MCF 10A (cell line): ENCODE data around the gene PSMA2. TPM values are rescaled to one million over a fixed set of nuclear protein-coding genes. Genes with fewer than 3 reads are reported as not detected.

ENCODE experiments used
- BruUV-seq: library from RNA; stranded (reverse); fragments of 400-500 nt; replicated peaks from 2 replicates; lab custom pipeline; 2021; lab: Mats Ljungman, UMichigan
- CTCF ChIA-PET: fragments of 300-600 bp; sonication (Branson Sonifier 250); formaldehyde crosslinking; extraction: SDS; loops from one replicate; lab custom pipeline; 2021; ENCODE audit warnings: antibody characterized with exemption, inconsistent platforms; lab: Yijun Ruan, JAX
- POLR2A ChIA-PET: fragments of 300-600, 350-650 bp; sonication (Branson Sonifier 250); formaldehyde crosslinking; extraction: SDS; loops from one replicate; lab custom pipeline; 2020; ENCODE audit warnings: antibody characterized with exemption, inconsistent platforms; lab: Yijun Ruan, JAX
- DNase-seq: peaks from one replicate; pipeline ENCODE4 v3.0.0-alpha.2; 2018; ENCODE audit not compliant: unreplicated experiment
- H3K27ac Mint-ChIP-seq: one replicate; pipeline ENCODE4 v1.8.0; 2022; ENCODE audit warnings: mild to moderate bottlenecking, low read depth, mixed read lengths; ENCODE audit not compliant: unreplicated experiment
- H3K27me3 Mint-ChIP-seq: one replicate; pipeline ENCODE4 v1.8.0; 2022; ENCODE audit warnings: mixed read lengths; ENCODE audit not compliant: insufficient read depth, unreplicated experiment
- H3K36me3 Mint-ChIP-seq: one replicate; pipeline ENCODE4 v1.8.0; 2022; ENCODE audit warnings: mild to moderate bottlenecking, moderate library complexity, mixed read lengths; ENCODE audit not compliant: insufficient read depth, unreplicated experiment
- H3K4me1 Mint-ChIP-seq: one replicate; pipeline ENCODE4 v1.8.0; 2022; ENCODE audit warnings: mixed read lengths; ENCODE audit not compliant: insufficient read depth, unreplicated experiment
- H3K4me3 Mint-ChIP-seq: one replicate; pipeline ENCODE4 v1.8.0; 2022; ENCODE audit warnings: mild to moderate bottlenecking, moderate library complexity, mixed read lengths; ENCODE audit not compliant: unreplicated experiment
- H3K9me3 Mint-ChIP-seq: one replicate; pipeline ENCODE4 v1.8.0; 2022; ENCODE audit warnings: mixed read lengths; ENCODE audit not compliant: unreplicated experiment
- intact Hi-C: fragments of 100-400 bp; cut with micrococcal nuclease; formaldehyde crosslinking; loops from 2 replicates; pipeline ENCODE4 v1.14.1; 2022
- total RNA-seq: library from RNA; stranded (reverse); gene quantifications from 2 replicates; pipeline ENCODE4 v1.2.3, GENCODE V29; 2022
- TF ChIP-seq, protein P1 (sequence below): fragments of 200-600 bp; IDR thresholded peaks from one replicate; pipeline ENCODE4 v1.8.0; 2022; ENCODE audit warnings: antibody characterized with exemption, mild to moderate bottlenecking; ENCODE audit not compliant: unreplicated experiment

Gene PSMA2
- total RNA-seq, 1 experiment from 2014 or later = 73.8 TPM

DNA sequence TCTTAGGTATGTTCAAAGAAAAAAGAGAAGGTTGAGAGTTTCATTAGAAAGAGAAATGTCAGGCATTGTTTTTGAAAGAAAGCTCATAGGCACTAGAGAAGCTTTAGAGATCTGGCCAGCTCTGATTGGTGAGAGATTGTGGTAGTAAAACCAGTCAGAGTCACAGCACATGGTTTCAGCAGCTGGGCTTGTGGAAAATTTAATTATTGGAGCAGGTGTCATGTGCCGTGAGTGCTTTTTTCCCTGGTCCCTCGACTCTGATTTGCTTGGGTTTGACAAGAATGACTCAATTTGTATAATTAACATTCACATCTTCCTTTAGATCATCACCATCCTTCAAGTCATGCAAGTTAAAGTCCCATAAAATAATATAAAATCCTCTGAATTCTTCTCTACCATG lies 35.4 kb upstream of the PSMA2 start:
- POLR2A ChIA-PET = no interaction called here
- H3K4me3 Mint-ChIP-seq = no peak overlapping the region
- peaks cover 22% of the 10 kb centered on the region for H3K4me1 Mint-ChIP-seq
- intact Hi-C loops = no loop called here
- H3K9me3 Mint-ChIP-seq = no peaks in the 10 kb centered on the region
- no peak overlapping the region for H3K27ac Mint-ChIP-seq
- TF ChIP-seq, protein P1, sequence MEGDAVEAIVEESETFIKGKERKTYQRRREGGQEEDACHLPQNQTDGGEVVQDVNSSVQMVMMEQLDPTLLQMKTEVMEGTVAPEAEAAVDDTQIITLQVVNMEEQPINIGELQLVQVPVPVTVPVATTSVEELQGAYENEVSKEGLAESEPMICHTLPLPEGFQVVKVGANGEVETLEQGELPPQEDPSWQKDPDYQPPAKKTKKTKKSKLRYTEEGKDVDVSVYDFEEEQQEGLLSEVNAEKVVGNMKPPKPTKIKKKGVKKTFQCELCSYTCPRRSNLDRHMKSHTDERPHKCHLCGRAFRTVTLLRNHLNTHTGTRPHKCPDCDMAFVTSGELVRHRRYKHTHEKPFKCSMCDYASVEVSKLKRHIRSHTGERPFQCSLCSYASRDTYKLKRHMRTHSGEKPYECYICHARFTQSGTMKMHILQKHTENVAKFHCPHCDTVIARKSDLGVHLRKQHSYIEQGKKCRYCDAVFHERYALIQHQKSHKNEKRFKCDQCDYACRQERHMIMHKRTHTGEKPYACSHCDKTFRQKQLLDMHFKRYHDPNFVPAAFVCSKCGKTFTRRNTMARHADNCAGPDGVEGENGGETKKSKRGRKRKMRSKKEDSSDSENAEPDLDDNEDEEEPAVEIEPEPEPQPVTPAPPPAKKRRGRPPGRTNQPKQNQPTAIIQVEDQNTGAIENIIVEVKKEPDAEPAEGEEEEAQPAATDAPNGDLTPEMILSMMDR = no peak
- H3K27me3 Mint-ChIP-seq = no peaks in the 10 kb centered on the region
- no peak for DNase-seq
- BruUV-seq = no TSS peak
- CTCF ChIA-PET = interaction anchor here (0.6 to 0.7 kb wide), 2 partner anchors 25 to 605 kb away, joined by 3 read pairs; no protein-coding TSS in a partner anchor
- H3K36me3 Mint-ChIP-seq = no peaks in the 10 kb centered on the region

DNA sequence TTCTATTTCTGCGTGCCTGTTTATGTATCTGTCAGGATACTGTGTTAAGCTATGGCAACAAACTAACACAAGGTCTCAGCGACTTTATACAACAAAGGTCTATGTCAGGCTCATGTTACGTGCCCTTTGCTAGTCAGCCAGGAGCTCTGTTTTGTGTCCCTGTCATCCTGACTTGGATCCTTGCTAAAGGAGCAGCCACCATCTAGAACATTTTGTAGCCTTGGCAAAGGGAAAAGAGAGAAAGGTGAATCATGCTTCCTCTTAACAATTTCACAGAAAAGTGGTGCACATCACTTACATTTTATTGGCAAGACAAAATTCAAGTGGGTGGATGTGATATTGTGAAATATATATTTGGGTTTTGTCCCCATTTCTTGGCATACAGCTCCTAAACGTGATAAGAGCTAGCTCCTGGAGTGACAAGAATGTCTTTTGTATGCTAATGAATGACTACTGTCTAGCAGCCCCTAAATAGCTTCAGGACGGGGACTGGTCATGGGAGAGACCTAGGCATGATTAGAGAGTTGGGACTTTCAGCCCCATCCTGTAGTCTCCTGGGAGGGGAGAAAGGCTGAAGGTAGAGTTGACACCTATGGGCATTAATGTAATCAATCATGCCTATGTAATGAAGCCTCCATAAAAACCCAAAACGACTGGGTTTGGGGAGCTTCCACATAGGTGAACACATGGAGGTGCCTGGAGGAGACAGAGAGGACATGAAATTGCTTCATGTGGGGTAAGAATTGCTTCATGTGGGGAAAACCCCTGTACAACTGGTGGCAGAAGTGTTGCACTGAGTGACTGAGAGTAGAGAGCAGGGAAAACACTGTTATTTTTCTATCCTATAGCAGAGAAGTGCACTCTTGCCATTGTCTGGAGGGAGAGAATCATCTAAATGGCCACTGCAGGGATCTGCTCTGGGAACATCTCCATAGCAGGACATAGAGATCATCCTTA lies 33.2 kb upstream of the PSMA2 start:
- no peak overlapping the region for H3K4me3 Mint-ChIP-seq
- H3K27ac Mint-ChIP-seq = peak overlapping the region; percentile 18
- no peaks in the 10 kb centered on the region for H3K36me3 Mint-ChIP-seq
- ChIA-PET CTCF (interaction anchor here (0.5 to 2.1 kb wide), 2 partner anchors 24 to 1043 kb away, joined by 3 to 6 read pairs; no protein-coding TSS in a partner anchor), POLR2A (interaction anchor here (1.6 kb wide), 1 partner anchor 32 kb away, joined by 4 read pairs; no protein-coding TSS in a partner anchor)
- no peaks in the 10 kb centered on the region for H3K9me3 Mint-ChIP-seq
- intact Hi-C loops = no loop called here
- DNase-seq = peak; percentile 55
- H3K27me3 Mint-ChIP-seq = no peaks in the 10 kb centered on the region
- no TSS peak for BruUV-seq
- TF ChIP-seq, protein P1 = no peak
- H3K4me1 Mint-ChIP-seq = peaks cover 22% of the 10 kb centered on the region

DNA sequence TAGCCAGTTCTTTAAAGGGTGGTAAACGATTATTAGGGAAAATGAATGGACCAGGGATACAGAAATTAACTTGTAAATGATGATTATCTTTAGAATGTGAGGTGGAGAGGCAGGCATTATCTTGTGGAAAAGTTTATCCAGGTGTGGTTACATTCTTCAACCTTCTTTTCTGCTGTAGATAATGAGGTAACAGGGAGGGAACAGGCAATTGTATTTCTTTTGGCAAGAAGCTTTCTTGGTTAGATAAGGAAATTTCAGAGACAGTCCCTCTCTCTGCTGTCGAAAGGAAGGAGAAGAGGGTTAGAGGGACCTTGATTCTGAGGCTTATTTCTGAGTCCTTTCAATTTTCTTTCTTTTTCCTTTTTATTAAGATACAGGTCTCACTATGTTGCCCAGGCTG lies 32.3 kb upstream of the PSMA2 start:
- DNase-seq = no peak
- Mint-ChIP-seq H3K36me3 (no peaks in the 10 kb centered on the region), H3K27me3 (no peaks in the 10 kb centered on the region), H3K27ac (no peak overlapping the region), H3K4me1 (peaks cover 22% of the 10 kb centered on the region), H3K9me3 (no peaks in the 10 kb centered on the region), H3K4me3 (no peak overlapping the region)
- ChIA-PET POLR2A (interaction anchor here (1.6 kb wide), 1 partner anchor 31 kb away, joined by 4 read pairs; no protein-coding TSS in a partner anchor), CTCF (interaction anchor here (0.5 to 2.1 kb wide), 2 partner anchors 23 to 1042 kb away, joined by 3 to 6 read pairs; no protein-coding TSS in a partner anchor)
- TF ChIP-seq, protein P1 = no peak
- no TSS peak for BruUV-seq
- intact Hi-C loops = no loop called here

DNA sequence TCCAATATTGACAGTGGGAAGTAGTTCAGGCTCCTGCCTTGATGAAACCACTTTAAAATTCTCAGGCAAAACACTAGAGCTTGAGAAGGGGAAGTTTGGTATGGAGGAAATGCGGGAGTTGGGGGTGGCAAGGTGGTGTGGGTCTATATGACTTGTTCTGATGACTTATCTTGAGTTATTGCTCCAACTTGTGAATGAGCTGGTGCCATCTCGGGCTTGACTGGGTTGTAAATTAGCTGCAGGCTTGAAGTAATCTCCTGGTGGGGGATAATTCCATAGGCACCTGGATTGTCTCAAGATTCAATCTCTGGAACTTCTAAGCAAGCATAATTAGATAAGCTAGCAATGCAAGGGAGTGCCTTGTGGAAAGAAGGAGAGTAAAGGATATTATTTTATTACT lies 29.2 kb upstream of the PSMA2 start:
- no peaks in the 10 kb centered on the region for H3K9me3 Mint-ChIP-seq
- H3K4me3 Mint-ChIP-seq = no peak overlapping the region
- H3K4me1 Mint-ChIP-seq = peaks cover 22% of the 10 kb centered on the region
- intact Hi-C loops = no loop called here
- no peak for DNase-seq
- POLR2A ChIA-PET = interaction anchor here (1.1 kb wide), 1 partner anchor 29 kb away, joined by 4 read pairs; the partner anchor contains the start of genes MRPL32 and PSMA2
- no peaks in the 10 kb centered on the region for H3K27me3 Mint-ChIP-seq
- no TSS peak for BruUV-seq
- no peaks in the 10 kb centered on the region for H3K36me3 Mint-ChIP-seq
- CTCF ChIA-PET = interaction anchor here (1.4 to 1.7 kb wide), 2 partner anchors 20 to 300 kb away, joined by 5 to 10 read pairs; no protein-coding TSS in a partner anchor
- TF ChIP-seq, protein P1 = no peak
- H3K27ac Mint-ChIP-seq = no peak overlapping the region
